GM15510 (cell line): Measurements from ENCODE around the gene SEPTIN5.

ENCODE experiments used
- POLR2A ChIP-seq: IDR thresholded peaks from 3 replicates; pipeline ENCODE4 v1.6.1; 2011; ENCODE audit warnings: borderline replicate concordance; ENCODE audit not compliant: insufficient read length; ENCODE audit errors: extremely low read depth

Gene SEPTIN5

GRCh38 chr22:19678949-19679521 is 35.3 kb upstream of the SEPTIN5 start:
- TF ChIP-seq POLR2A: no peak

GRCh38 chr22:19679522-19680101 is 34.7 kb upstream of the SEPTIN5 start:
- no peak for TF ChIP-seq POLR2A

GRCh38 chr22:19680287-19680881 is 33.9 kb upstream of the SEPTIN5 start:
- no peak for TF ChIP-seq POLR2A

- TF ChIP-seq POLR2A: no peak
These were observed 33.1 kb upstream of the SEPTIN5 start for GRCh38 chr22:19680911-19681862.

GRCh38 chr22:19681863-19682245 is 32.4 kb upstream of the SEPTIN5 start:
- no peak for TF ChIP-seq POLR2A

DNA sequence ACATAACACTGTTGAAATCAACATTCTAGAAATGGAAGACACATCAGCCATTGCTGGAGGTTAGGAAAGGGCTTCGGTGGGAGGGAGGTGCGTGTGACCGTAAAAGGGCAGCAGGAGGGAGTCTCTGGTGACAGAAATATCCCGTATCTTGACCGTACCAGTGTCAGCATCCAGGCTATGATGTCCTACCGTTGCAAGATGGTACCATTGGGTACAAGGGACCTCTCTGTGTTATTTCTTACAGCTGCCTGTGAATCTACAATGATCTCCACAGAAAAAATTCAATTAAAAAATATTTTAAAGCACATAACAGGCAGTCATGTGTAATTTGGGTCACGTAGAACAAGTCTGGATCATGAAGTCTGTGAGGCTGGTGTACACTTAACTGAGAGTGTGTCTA is 27.4 kb upstream of the SEPTIN5 start:
- no peak for TF ChIP-seq POLR2A

DNA sequence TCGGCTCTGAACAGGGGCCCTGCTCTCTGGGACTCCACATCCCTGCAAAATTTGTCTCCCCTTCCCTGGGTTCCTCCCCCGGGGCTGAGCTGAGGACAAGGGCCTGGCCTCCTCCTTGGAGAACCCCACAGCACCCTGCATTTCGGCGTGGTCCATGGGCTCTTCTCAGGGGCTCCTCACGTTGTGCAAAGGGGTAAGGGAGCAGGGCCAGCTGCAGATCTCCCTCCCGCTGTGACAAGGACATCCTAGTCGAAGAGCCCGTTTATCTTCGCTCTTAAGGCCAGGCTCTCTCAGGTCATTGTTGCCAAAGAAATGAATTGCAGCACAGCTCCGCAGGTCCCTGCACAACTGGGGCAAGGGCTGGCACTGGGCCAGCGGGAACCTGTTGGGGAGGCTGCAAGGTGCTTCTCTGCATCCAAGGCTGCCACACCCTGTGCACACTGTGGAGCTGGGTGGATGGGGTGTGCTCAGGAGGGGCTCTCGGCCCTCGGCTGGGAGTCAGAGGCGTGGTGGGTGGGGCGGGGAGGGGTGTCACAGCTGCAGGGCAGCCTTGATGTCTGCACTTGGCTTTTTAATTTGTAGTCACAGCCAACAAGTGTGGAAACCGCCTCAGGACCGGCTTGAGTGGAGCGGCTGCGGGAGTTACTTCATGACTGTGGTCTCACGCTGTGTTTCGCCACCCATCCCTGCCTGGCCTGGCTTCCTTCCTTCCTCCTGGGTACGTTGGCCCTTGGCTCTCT is 26.6 kb upstream of the SEPTIN5 start:
- no peak for TF ChIP-seq POLR2A

GRCh38 chr22:19688301-19689290 is 25.7 kb upstream of the SEPTIN5 start:
- TF ChIP-seq POLR2A: no peak

- no peak for TF ChIP-seq POLR2A
These were observed 24.9 kb upstream of the SEPTIN5 start for GRCh38 chr22:19689408-19689807.

- no peak for TF ChIP-seq POLR2A
These were observed 23.1 kb upstream of the SEPTIN5 start for GRCh38 chr22:19691007-19691720.

DNA sequence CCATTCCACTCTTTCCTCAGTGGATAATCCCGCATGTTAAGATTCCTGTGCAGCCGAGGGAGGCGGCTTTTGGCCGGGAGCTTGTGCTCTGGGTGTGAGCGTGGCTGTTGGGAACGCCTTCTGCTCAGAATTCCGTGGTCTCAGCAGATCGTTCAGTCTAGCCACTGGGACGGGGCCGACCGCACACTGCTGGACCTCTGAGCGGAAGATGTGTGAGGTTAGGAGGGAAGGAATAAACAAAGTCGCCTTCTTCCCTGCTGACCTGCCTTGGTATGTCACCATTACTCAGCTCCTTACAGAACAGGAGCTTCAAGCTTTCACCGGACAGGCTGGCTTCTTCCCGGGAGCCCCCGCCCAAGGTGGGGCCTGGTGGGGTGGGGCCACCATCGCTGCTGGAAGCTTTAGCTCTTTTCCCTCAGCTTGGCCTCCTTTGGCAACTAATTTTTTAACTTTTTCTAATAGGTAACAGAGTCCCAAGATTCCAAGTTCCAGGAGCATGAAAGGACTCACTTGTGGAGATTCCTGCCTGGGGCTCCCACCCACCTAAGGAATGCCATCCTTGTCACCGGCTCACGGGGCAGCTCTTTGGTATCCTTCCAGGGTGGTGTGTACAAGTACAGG is 22.5 kb upstream of the SEPTIN5 start:
- TF ChIP-seq POLR2A: no peak

DNA sequence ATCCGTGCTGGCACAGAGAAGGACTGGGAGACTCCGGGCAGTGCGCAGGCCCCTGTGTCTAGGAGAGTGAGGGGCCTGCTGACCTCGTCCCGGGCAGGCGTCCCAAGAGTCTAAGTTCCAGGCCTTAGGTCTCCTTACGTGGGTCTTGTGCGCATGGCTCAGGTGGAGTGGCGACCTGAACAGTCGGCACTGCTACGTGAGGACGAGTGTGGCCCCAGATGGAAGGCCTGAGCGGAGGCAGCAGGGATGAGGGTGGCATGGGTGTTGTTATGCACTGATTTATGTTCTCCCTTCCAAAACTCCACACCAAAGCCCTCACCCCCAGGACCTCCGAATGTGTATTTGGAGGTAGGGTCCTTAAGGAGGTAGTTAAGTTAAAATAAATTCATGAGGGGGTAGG is 20.7 kb upstream of the SEPTIN5 start:
- no peak for TF ChIP-seq POLR2A
